Posterior vena cava (tissue), 2 donors: ENCODE measurements around the gene RAPGEFL1. TPM values are rescaled to one million over a fixed set of nuclear protein-coding genes. Genes with fewer than 3 reads are reported as not detected.
"Not testable (repeated sequence)": the region's sequence is repeated elsewhere in the genome, so short reads cannot be mapped to it uniquely, and the experiment has no call there.

Source experiments
- DNase-seq: peaks from one replicate; pipeline ENCODE4 v3.0.0-alpha.2; 2020; ENCODE audit warnings: low spot score
- intact Hi-C, 2 donors: fragments of 100-400 bp; cut with DNase I; formaldehyde crosslinking; loops; one replicate each; pipeline versions ENCODE4 v1.14.1 to v1.14.2; 2022 to 2023
- long read RNA-seq, 2 donors: library from polyadenylated mRNA; unstranded; transcript quantifications; one replicate each; pipeline ENCODE4 v2.0.0, GENCODE V29; 2020 to 2021
- total RNA-seq, 2 donors: library from RNA; stranded (reverse); fragmentation: NEBNext Ultra II Directional; extraction: Animal tissue kit (Norgen Biotek cat#: 25700); gene quantifications; one replicate each; pipeline ENCODE4 v1.2.1, GENCODE V29; 2021
- donor health status: DM: yes; HTN: yes; CAD: no.
- donor health status: DM: yes; HTN: yes; CAD: no.

RAPGEFL1 gene, protein sequence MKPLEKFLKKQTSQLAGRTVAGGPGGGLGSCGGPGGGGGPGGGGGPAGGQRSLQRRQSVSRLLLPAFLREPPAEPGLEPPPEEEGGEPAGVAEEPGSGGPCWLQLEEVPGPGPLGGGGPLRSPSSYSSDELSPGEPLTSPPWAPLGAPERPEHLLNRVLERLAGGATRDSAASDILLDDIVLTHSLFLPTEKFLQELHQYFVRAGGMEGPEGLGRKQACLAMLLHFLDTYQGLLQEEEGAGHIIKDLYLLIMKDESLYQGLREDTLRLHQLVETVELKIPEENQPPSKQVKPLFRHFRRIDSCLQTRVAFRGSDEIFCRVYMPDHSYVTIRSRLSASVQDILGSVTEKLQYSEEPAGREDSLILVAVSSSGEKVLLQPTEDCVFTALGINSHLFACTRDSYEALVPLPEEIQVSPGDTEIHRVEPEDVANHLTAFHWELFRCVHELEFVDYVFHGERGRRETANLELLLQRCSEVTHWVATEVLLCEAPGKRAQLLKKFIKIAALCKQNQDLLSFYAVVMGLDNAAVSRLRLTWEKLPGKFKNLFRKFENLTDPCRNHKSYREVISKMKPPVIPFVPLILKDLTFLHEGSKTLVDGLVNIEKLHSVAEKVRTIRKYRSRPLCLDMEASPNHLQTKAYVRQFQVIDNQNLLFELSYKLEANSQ
- 1 to 10 TPM; 4.5 to 5.2 TPM for total RNA-seq
- long read RNA-seq, donor 1: 0 reads
- long read RNA-seq, donor 2, partial matches to known transcripts: 3 of 4 reads
- long read RNA-seq, donor 2, other reads (novel, unspliced or antisense): 1 of 4 reads

DNA sequence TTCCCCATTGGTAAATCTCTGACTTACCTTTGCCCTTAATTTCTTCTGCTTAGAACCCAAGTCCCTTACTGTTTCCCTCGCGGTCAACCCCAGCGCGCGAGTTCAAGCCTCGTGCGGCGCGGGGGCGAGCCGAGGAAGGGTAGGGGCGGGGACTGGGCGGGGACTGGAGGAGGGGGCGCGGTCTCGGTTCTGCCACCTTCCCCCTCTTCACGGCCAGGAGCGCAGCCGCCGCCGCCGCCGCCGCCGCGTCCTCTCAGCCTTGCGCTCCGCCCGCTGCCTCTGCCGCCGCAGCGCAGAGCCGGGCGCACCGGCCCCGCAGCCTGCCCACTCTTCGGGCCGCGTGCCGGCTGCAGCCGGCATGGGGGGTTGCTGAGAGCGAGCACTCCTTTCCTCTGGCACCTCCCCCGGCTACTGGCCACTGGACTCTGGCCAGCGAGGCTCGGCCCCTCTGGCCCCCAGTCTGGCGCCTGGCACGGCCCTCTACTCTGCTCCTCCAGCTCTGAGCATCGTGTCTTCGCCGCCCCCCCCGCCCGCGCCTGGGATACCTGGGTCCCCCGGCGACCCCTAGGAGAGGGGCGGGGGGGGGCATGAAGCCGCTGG is at the start of gene RAPGEFL1:
Gene RAPGEFL1 (plus strand): TSS at position 196 of the 600 bp plus-strand sequence. CDS start 392 bp downstream, at position 588.
- intact Hi-C loops: loop anchor here in 1 of 2 donors (10.0 kb wide), 1 partner anchor 163 kb away; the partner anchor contains the start of gene CSF3
- DNase-seq: peak; percentile 93

DNA sequence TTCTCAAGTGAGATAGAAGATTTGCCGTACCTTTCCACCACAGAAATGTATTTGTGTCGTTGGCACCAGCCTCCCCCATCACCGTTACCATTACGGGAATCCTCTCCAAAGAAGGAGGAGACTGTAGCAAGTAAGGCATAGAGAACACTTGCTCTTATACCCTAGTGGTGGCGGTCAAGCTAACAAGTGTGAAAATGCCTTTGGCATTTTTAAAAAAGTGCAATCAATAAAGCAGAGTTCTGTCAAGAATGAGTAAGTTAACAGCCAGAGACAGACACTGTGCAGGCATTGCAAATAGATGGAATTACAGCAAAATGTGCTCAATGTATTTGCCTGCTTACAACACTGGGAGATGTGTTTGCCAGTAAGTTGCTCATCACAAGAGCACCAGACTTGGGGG is 47.8 kb upstream of the RAPGEFL1 start:
- no peak for DNase-seq

DNA sequence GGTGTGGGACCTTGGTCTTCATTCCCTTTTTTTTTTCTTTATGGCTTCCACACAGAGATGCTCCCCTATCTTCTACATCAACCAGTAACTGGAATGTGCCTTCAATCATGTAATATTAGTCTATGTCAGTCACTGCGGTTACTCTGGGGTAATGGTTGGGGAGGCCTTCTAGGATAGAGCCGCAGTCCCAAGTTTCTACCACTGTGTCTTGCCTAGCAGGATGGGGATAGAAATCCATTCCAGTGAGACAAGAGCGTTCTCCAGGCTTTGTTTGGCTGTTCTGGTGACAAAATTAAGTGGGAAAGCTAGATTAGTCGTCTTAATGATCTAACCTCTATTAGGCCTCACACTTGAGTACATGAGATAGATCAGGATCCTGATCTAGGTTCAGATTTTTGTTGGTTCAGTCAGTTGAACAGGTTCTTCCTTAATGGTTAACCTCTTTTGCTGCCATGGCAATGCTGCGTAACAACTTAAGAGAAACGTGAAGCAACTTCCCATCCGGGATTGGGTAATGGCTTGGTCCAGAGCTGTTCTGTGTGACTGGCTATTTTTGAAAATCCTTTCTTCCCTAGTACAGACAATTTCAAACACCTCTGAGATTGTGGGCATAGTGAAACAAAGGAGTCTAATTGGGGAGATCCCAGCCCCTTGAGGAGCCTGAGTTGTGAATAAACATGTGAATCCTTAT is 46.8 kb upstream of the RAPGEFL1 start:
- intact Hi-C loops: loop anchor here in 1 of 2 donors (1.0 kb wide), 1 partner anchor 16 kb away; no protein-coding TSS in a partner anchor
- no peak for DNase-seq

More for the DNA sequence above, 47.8 kb upstream of the RAPGEFL1 start:
- intact Hi-C loops: no loop called here

DNA sequence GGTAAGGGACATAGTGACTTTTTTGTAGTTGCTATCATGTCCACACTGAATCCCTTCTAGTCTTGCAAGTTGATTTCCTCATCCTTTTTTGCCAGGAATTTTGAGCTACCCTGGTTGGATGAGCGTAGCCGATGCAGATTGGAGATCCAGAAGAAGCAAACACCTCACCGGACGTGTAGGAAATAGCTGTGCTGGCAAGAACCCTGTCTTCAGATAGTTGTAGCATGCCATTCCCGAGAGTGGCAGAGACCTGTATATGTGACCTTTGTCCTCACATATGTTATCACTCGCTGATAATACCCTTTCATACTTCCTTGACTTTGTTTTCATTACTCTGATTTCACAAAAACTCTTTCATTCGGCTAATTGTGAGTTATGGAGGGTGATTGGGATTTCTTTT is 43.1 kb upstream of the RAPGEFL1 start:
- intact Hi-C loops: no loop called here
- no peak for DNase-seq

DNA sequence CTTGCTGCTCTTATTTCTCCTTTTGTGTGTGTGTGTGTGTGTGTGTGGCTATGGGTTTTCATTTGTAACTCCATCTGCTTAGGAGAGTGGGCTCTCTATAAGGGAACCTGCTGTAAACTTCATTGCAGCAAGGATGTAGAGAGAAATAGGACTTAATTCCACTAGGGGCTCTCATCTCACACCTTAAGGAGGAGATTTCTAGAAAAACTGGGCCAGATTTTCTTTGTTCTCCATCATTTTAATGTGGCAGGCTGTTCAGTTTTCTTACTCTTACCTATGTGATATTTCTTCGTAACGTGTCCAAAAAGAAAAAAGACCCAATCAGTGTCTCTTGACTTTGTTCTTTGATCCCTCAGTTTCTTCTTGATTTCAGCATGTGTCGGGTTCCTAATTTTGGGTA is 41.5 kb upstream of the RAPGEFL1 start:
- intact Hi-C loops: no loop called here
- no peak for DNase-seq

DNA sequence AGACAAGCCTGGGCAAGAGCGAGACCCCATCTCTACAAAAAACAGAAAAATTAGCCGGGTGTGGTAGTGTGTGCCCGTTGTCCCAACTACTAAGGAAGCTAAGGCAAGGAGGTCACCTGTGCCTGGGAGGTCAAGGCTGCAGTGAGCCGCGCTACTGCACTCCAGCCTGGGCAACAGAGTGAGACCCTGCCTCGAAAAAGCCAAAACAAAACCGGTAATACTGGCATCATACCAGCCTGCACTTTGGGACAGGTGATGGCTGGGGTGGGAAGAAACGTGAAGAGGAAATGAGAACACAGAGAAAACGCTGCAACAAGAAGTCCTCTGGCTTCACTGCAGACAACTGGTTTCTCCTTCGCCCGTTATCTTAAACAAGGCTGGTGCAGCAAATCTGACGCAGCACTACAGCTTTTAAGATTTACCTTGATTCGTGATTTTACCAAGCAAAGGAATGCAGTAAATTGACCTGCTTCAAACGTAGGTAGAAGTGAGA is 37.7 kb upstream of the RAPGEFL1 start:
- intact Hi-C loops: no loop called here
- DNase-seq: no peak

DNA sequence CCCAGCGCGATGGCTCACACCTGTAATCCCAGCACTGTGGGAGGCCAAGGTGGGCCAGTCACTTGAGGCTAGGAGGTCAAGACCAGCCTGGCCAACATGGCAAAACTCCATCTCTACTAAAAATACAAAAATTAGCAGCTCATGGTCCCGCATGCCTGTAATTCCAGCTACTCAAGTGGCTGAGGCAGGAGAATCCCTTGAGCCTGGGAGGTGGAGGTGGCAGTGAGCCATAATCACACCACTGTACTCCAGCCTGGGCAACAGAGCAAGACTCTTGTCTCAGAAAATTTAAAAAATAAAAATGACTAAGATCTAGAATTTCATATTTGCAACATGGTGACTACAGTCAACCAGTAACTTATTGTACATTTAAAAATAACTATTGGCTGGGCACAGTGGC is 34.1 kb upstream of the RAPGEFL1 start:
- intact Hi-C loops: not testable (repeated sequence)

DNA sequence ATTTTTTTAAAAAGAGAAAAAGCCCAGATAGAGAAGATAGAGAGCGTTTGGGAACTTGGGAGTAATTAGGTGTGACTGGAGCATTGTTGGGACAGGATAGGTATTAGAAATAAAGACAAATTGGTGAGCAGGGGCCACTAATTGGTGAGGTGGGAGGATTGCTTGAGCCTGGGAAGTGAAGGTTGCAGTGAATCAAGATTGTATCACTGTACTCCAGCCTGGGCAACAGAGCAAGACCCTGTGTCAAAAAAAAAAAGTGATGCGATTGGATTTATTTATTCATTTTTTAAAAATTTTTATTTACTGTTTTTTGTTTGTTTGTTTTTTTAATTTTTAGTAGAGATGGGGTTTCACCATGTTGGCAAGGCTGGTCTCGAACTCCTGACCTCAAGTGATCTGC is 31.8 kb upstream of the RAPGEFL1 start:
- intact Hi-C loops: no loop called here

More for the DNA sequence above, 34.1 kb upstream of the RAPGEFL1 start:
- DNase-seq: not testable (repeated sequence)

DNA sequence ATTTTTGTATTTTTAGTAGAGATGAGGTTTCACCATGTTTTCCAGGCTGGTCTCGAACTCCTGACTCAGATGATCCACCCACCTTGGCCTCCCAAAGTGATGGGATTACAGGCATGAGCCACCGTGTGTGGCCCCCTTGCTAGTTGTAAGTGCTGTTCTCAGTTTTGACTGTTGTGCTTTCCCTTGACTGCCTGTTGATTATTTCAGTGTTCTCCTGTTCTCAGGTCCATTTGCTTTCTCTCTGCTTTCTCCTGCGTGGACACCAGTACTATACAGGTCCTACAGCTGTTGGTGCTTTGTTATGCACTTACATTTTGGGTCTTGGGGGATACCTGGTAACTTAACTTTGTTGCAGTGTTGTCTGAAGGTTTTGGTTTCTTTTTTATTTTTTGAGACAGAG is 28.7 kb upstream of the RAPGEFL1 start:
- no peak for DNase-seq
- intact Hi-C loops: no loop called here

More for the DNA sequence above, 31.8 kb upstream of the RAPGEFL1 start:
- no peak for DNase-seq

DNA sequence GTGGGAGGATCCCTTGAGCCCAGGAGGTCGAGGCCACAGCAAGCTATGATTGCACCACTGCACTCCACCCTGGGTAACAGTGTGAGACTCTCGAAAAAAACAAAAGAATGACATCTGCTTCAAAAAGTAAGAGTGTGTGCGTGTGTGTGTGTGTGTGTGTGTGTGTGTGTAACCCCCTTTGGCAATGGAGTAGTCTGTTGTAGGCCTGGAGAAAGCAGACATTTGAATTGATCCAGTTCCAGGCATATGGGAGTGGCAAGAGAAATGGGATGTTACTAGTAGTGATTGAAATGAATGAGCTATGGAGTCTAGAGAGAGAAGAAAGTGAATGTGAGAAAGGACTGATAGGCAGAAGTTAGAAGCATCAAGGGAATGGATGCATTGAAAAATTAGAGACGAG is 27.0 kb upstream of the RAPGEFL1 start:
- intact Hi-C loops: no loop called here
- no peak for DNase-seq

DNA sequence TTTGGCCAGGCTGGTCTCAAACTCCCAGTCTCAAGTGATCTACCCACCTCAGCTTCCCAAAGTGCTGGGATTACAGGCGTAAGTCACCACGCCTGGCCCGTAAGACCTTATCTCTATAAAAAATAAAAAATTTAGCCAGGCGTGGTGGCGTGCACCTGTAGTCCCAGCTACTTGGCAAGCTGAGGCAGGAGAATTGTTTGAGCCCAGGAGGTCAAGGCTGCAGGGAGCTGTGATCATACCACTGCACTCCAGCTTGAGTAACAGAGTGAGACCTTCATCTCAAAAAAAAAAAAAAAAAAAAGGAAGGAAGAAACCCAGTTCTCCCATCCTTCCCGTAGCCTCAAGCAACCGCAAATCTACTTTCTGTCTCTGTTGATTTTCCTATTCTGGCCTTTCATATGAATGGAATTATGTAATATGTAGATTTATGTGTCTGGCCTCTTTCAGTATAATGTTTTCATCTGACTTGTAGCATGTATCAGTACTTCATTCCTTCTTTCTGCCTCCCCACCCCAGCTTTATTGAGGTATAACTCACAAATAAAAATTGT is 25.8 kb upstream of the RAPGEFL1 start:
- intact Hi-C loops: no loop called here
- DNase-seq: no peak

DNA sequence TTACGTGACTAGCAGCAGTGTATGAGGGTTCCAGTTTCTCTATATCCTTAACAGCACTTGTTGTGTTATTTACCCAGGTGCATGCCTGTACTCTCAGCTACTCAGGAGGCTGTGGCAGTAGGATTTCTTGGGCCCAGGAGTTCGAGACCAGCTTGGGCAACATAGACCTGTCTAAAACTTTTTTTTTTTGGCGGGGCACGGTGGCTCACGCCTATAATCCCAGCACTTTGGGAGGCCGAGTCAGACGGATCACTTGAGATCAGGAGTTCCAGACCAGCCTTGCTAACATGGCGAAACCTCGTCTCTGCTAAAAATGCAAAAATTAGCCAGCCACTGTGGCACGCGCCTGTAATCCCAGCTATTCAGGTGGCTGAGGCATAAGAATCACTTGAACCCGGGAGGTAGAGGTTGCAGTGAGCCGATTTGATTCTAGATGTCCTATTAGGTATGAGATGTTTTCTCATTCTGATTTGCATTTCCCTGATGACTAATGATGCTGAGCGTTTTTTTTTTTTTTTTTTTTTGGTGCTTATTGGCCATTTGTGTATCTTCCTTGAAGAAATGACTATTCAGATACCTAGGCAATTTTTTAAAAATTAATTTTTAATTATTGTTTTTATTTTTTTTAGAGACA is 23.6 kb upstream of the RAPGEFL1 start:
- intact Hi-C loops: no loop called here
- no peak for DNase-seq

DNA sequence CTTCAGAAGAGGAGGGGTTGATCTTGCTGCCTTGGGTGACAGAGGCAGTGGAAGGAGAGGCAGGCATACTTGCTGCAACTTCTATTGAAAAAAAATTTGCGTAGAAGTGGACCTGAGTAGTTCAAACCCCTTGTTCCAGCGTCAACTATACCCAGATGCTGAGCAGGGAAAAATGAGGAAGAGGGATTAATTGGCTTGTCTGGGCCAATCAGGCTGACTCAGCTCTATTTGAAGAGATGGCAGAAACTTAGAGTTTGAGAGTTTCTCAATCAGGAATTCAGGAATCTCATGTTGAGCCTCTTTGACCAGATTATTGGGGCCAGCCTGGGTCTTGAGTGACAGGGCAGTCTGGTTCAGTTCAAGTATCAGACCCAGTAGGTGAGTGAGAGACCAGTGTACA is 19.3 kb upstream of the RAPGEFL1 start:
- intact Hi-C loops: no loop called here
- no peak for DNase-seq

DNA sequence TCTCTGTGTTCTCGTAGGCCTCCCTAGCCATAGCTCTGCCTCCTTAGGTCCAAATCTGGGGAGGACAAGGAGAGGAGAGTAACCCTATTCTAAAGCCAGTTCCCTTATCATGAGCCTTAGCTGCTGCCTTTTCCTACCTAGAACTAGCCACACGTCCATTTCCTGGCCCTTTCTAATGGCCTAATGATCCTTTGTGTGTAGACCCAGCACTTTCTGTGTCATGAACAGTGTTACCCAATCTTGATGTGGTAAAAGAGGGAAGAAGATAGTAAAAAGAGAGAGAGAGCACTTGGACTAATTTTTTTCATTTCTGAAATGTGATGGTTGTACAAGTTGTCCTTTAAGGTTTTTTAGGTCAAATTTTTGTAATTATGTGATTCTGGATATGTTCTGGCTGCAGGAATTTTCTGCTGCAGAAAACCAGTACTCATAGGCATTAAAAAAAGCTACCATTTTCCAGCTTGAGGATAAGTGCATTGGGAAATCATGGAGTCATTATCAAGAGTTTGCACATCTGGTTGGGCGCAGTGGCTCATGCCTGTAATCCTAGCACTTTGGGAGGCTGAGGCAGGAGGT is 18.7 kb upstream of the RAPGEFL1 start:
- no peak for DNase-seq
- intact Hi-C loops: no loop called here

DNA sequence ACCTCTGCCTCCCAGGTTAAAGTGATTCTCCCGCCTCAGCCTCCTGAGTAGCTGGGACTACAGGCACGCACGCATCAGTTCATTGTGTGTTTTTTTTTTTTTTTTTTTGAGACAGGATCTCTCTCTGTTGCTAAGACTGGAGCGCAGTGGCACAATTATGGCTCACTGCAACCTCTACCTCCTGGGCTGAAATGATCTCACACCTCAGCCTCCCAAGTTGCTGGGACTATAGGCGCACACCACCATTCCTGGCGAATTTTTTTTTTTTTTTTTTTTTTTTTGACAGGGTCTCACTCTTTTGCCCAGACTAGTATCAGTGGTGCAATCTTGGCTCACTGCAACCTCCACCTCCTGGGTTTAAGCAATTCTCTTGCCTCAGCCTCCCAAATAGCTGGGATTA is 17.8 kb upstream of the RAPGEFL1 start:
- no peak for DNase-seq
- intact Hi-C loops: no loop called here

DNA sequence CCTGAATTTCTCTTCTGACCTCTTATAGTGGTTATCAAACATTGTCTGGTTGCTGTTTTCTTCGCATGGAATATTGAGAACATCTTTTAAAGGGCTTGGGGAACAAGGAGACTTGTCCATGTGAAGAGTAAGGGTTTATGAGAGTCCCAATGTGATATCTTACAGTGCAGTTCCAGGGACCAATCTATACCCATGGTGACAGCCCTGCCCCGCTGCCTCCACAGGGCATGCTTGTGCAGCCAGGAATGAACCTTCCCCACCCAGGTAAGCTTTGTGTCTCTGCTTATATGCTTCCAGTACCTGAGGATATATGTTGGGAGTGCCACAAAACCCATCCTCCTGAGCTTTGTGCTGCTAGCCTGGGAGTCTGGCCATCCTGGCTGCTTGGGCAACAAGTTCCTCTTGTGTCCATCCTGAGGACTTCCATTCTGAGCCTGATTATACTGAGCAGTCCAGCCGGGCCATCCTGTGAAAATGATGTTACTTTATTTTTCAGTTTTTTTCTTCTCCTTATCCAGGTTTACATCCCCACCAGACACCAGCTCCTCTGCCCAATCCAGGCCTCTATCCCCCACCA is 9.5 kb upstream of the RAPGEFL1 start:
- intact Hi-C loops: loop anchor here in 1 of 2 donors (5.0 kb wide), 1 partner anchor 45 kb away; the partner anchor contains the start of gene MSL1
- DNase-seq: no peak

DNA sequence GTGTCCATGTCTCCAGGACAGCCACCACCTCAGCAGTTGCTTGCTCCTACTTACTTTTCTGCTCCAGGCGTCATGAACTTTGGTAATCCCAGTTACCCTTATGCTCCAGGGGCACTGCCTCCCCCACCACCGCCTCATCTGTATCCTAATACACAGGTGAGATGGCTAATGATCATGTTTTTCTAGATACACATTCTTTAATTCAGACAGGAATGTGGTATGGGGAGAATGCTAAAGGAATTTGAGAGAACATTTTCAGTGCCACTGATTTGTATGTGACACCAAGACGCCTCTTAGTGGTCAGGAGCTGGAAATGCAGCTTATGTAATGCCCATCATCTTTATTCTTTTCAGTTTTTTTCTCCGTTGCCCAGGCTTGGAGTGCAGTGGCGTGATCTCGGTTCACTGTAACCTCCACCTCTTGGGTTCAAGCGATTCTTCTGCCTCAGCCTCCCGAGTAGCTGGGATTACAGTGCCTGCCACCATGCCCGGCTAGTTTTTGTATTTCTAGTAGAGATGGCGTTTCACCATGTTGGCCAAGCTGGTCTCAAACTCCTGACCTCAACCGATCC is 8.9 kb upstream of the RAPGEFL1 start:
- DNase-seq: no peak
- intact Hi-C loops: loop anchor here in 1 of 2 donors (5.0 kb wide), 1 partner anchor 46 kb away; the partner anchor contains the start of gene MSL1
